Esophagus (tissue), 2 donors: ENCODE results near the gene BTF3. TPM values are rescaled to one million over a fixed set of nuclear protein-coding genes. Genes with fewer than 3 reads are reported as not detected.

ENCODE experiments used
- H3K27ac ChIP-seq, 2 donors: one replicate each; pipeline ENCODE4 v1.5.1; 2013; ENCODE audit warnings: low read depth in 2 of 2, mild to moderate bottlenecking in 2 of 2, inconsistent platforms in 1 of 2, low read length in 1 of 2, moderate library complexity in 1 of 2
- H3K27me3 ChIP-seq, 2 donors: one replicate each; pipeline ENCODE4 v1.6.1; 2013; ENCODE audit warnings: low read length in 2 of 2, control low read depth in 1 of 2, mild to moderate bottlenecking in 1 of 2; ENCODE audit not compliant: insufficient read depth in 2 of 2, control insufficient read depth in 1 of 2
- H3K36me3 ChIP-seq, 2 donors: one replicate each; pipeline ENCODE4 v1.6.1; 2013; ENCODE audit warnings: low read length in 1 of 2; ENCODE audit not compliant: control insufficient read depth in 2 of 2, insufficient read depth in 2 of 2
- H3K4me1 ChIP-seq, 2 donors: one replicate each; pipeline ENCODE4 v1.6.1; 2013; ENCODE audit warnings: low read length in 1 of 2; ENCODE audit not compliant: control insufficient read depth in 2 of 2, insufficient read depth in 2 of 2
- H3K4me3 ChIP-seq, 2 donors: one replicate each; pipeline ENCODE4 v1.5.1; 2013; ENCODE audit warnings: low read length in 2 of 2, mild to moderate bottlenecking in 2 of 2, low read depth in 1 of 2, moderate library complexity in 1 of 2
- H3K9me3 ChIP-seq, 2 donors: one replicate each; pipeline ENCODE4 v1.6.1; 2013; ENCODE audit warnings: mild to moderate bottlenecking in 2 of 2, low read depth in 1 of 2, low read length in 1 of 2, moderate library complexity in 1 of 2; ENCODE audit not compliant: control insufficient read depth in 2 of 2, insufficient read depth in 1 of 2
- WGBS, 2 donors: extraction: QIAGEN DNeasy Blood & Tissue Kit; methylation state at CpG; one replicate each; pipeline ENCODE4 v1.1.7; 2013; 5-methylcytosine and 5-hydroxymethylcytosine counted together
- polyA plus RNA-seq, 2 donors: library from polyadenylated mRNA; stranded (reverse); fragments of 200-250 nt; gene quantifications; one replicate each; pipeline ENCODE4 v1.2.3, GENCODE V29; 2013
- donor health status: healthy with polysubstance abuse.
- donor health status: Bipolar disorder and iron deficiency.

Gene BTF3
- polyA plus RNA-seq, 2 donors = 542 to 770 TPM

- WGBS, 2 donors = 71 to 75% methylated on average over 2 of the region's 2 CpGs
- Histone ChIP-seq H3K4me3 (no peak overlapping the region), H3K27me3 (no peaks in the 10 kb centered on the region), H3K27ac (peak overlapping the region; percentile 72 to 86), H3K4me1 (peaks cover 0 to 3% of the 10 kb centered on the region in 2 donors), H3K9me3 (no peaks in the 10 kb centered on the region), H3K36me3 (no peaks in the 10 kb centered on the region)
Observed at GRCh38 chr5:73514418-73514817, 16.2 kb downstream of the BTF3 start.

- Histone ChIP-seq H3K27ac (peak overlapping the region; percentile 72 to 86), H3K4me1 (peaks cover 0 to 3% of the 10 kb centered on the region in 2 donors), H3K9me3 (no peaks in the 10 kb centered on the region), H3K27me3 (no peaks in the 10 kb centered on the region), H3K4me3 (no peak overlapping the region), H3K36me3 (no peaks in the 10 kb centered on the region)
- WGBS, 2 donors = 37 to 41% methylated on average over 4 of the region's 4 CpGs
Observed at GRCh38 chr5:73515232-73515631, 17.0 kb downstream of the BTF3 start.

- H3K4me1 ChIP-seq = peaks cover 0 to 3% of the 10 kb centered on the region in 2 donors
- H3K4me3 ChIP-seq = no peak overlapping the region
- no peaks in the 10 kb centered on the region for H3K9me3 ChIP-seq
- H3K36me3 ChIP-seq = no peaks in the 10 kb centered on the region
- WGBS, 2 donors = 11 to 17% methylated on average over 15 to 16 of the region's 16 CpGs
- H3K27ac ChIP-seq = no peak overlapping the region
- H3K27me3 ChIP-seq = no peaks in the 10 kb centered on the region
Observed at GRCh38 chr5:73519531-73520283, 21.5 kb downstream of the BTF3 start.

- 59 to 70% methylated on average over 7 of the region's 7 CpGs for WGBS, 2 donors
- Histone ChIP-seq H3K27ac (peak overlapping the region; percentile 12 to 14), H3K9me3 (no peaks in the 10 kb centered on the region), H3K36me3 (no peaks in the 10 kb centered on the region), H3K4me3 (no peak overlapping the region), H3K4me1 (peaks cover 0 to 3% of the 10 kb centered on the region in 2 donors), H3K27me3 (no peaks in the 10 kb centered on the region)
Observed at GRCh38 chr5:73522989-73523388, 24.7 kb downstream of the BTF3 start.

- no peaks in the 10 kb centered on the region for H3K9me3 ChIP-seq
Observed at GRCh38 chr5:73523861-73524260, 25.6 kb downstream of the BTF3 start.

GRCh38 chr5:73525606-73526203, 27.5 kb downstream of the BTF3 start:
- H3K4me3 ChIP-seq = no peak overlapping the region
- no peak overlapping the region for H3K27ac ChIP-seq
- no peaks in the 10 kb centered on the region for H3K9me3 ChIP-seq
- H3K36me3 ChIP-seq = no peaks in the 10 kb centered on the region
- H3K27me3 ChIP-seq = no peaks in the 10 kb centered on the region
- 67 to 73% methylated on average over 3 of the region's 3 CpGs for WGBS, 2 donors
- H3K4me1 ChIP-seq = peaks cover 0 to 3% of the 10 kb centered on the region in 2 donors

More at GRCh38 chr5:73523861-73524260, 25.6 kb downstream of the BTF3 start:
- peaks cover 0 to 3% of the 10 kb centered on the region in 2 donors for H3K4me1 ChIP-seq
- H3K36me3 ChIP-seq = no peaks in the 10 kb centered on the region
- no peak overlapping the region for H3K27ac ChIP-seq
- 79 to 94% methylated on average over 1 of the region's 1 CpG for WGBS, 2 donors
- H3K27me3 ChIP-seq = no peaks in the 10 kb centered on the region
- H3K4me3 ChIP-seq = no peak overlapping the region

GRCh38 chr5:73528248-73528647, 30.0 kb downstream of the BTF3 start:
- no peaks in the 10 kb centered on the region for H3K9me3 ChIP-seq
- no peak overlapping the region for H3K27ac ChIP-seq
- H3K36me3 ChIP-seq = no peaks in the 10 kb centered on the region
- no peaks in the 10 kb centered on the region for H3K4me1 ChIP-seq
- H3K4me3 ChIP-seq = no peak overlapping the region
- 73 to 76% methylated on average over 3 of the region's 3 CpGs for WGBS, 2 donors
- no peaks in the 10 kb centered on the region for H3K27me3 ChIP-seq

- Histone ChIP-seq H3K4me3 (no peak overlapping the region), H3K36me3 (no peaks in the 10 kb centered on the region), H3K27ac (no peak overlapping the region), H3K27me3 (no peaks in the 10 kb centered on the region), H3K4me1 (no peaks in the 10 kb centered on the region), H3K9me3 (no peaks in the 10 kb centered on the region)
- WGBS, 2 donors = 87 to 91% methylated on average over 1 of the region's 1 CpG
Observed at GRCh38 chr5:73529081-73529480, 30.8 kb downstream of the BTF3 start.

GRCh38 chr5:73531356-73531755, 33.1 kb downstream of the BTF3 start:
- H3K9me3 ChIP-seq = no peaks in the 10 kb centered on the region
- H3K4me1 ChIP-seq = no peaks in the 10 kb centered on the region
- no peak overlapping the region for H3K4me3 ChIP-seq
- H3K27ac ChIP-seq = no peak overlapping the region
- H3K36me3 ChIP-seq = no peaks in the 10 kb centered on the region
- H3K27me3 ChIP-seq = no peaks in the 10 kb centered on the region
- WGBS, 2 donors = 76 to 83% methylated on average over 1 of the region's 1 CpG

- Histone ChIP-seq H3K27ac (no peak overlapping the region), H3K36me3 (no peaks in the 10 kb centered on the region), H3K4me3 (no peak overlapping the region), H3K4me1 (no peaks in the 10 kb centered on the region), H3K27me3 (no peaks in the 10 kb centered on the region), H3K9me3 (no peaks in the 10 kb centered on the region)
- 78 to 80% methylated on average over 5 of the region's 5 CpGs for WGBS, 2 donors
Observed at GRCh38 chr5:73532195-73532594, 34.0 kb downstream of the BTF3 start.
